HepG2 (cell line): ENCODE measurements around the gene CISD3. TPM values are rescaled to one million over a fixed set of nuclear protein-coding genes. Genes with fewer than 3 reads are reported as not detected.
A peak's percentile ranks its signal among the peaks of the same experiment; 100 is the strongest.

Experiments used
- CCAR2 ChIP-seq: fragments of 200-400 bp; formaldehyde crosslinking; optimal IDR thresholded peaks from 2 replicates; pipeline ENCODE3; 2018; ENCODE audit warnings: low read depth, mild to moderate bottlenecking, low read length, moderate library complexity
- KAT8 ChIP-seq: IDR thresholded peaks from 2 replicates; pipeline ENCODE4 v1.6.1; 2016; ENCODE audit warnings: missing genetic modification reagents, missing compliant biosample characterization
- KLF13 ChIP-seq: sonication (generic); formaldehyde crosslinking; IDR thresholded peaks from 2 replicates; pipeline ENCODE4 v1.4.0; 2020; ENCODE audit warnings: mild to moderate bottlenecking, missing genetic modification reagents
- MAFF ChIP-seq: IDR thresholded peaks from 2 replicates; pipeline ENCODE4 v1.6.1; 2011; ENCODE audit warnings: low read depth, low read length, improper control_type of control experiment
- MED8 ChIP-seq: sonication (generic); formaldehyde crosslinking; IDR thresholded peaks from 2 replicates; pipeline ENCODE4 v1.8.1; 2023; ENCODE audit warnings: mild to moderate bottlenecking, missing genetic modification reagents; ENCODE audit not compliant: insufficient replicate concordance
- RFX1 ChIP-seq: fragments of 450-650 bp; IDR thresholded peaks from 2 replicates; pipeline ENCODE4 v1.6.1; 2017
- SRSF9 ChIP-seq: fragments of 200-400 bp; formaldehyde crosslinking; IDR thresholded peaks from 2 replicates; pipeline ENCODE4 v1.6.1; 2018; ENCODE audit warnings: borderline replicate concordance, mild to moderate bottlenecking, low read depth, low read length; ENCODE audit not compliant: insufficient read depth, poor library complexity, severe bottlenecking
- ZC3H13 ChIP-seq: sonication (generic); formaldehyde crosslinking; IDR thresholded peaks from 2 replicates; pipeline ENCODE4 v1.8.1; 2023; ENCODE audit warnings: mild to moderate bottlenecking, missing genetic modification reagents, moderate library complexity
- ZFP36L2 ChIP-seq: sonication (generic); formaldehyde crosslinking; IDR thresholded peaks from 2 replicates; pipeline ENCODE4 v1.4.0; 2020; ENCODE audit warnings: missing genetic modification reagents
- ZFP90 ChIP-seq: sonication (generic); formaldehyde crosslinking; IDR thresholded peaks from 2 replicates; pipeline ENCODE4 v1.8.0; 2022; ENCODE audit warnings: missing genetic modification reagents, mild to moderate bottlenecking, inconsistent platforms, borderline replicate concordance
- ZMYM2 ChIP-seq: sonication (generic); formaldehyde crosslinking; IDR thresholded peaks from 2 replicates; pipeline ENCODE4 v1.8.0; 2022; ENCODE audit warnings: mild to moderate bottlenecking, missing genetic modification reagents
- ZNF44 ChIP-seq: sonication (generic); formaldehyde crosslinking; IDR thresholded peaks from 2 replicates; pipeline ENCODE4 v1.5.1; 2020; ENCODE audit warnings: mild to moderate bottlenecking, missing genetic modification reagents
- ZNF572 ChIP-seq: sonication (generic); formaldehyde crosslinking; IDR thresholded peaks from 2 replicates; pipeline ENCODE4 v1.5.1; 2020; ENCODE audit warnings: mild to moderate bottlenecking, missing genetic modification reagents
- ZNF816 ChIP-seq: sonication (generic); formaldehyde crosslinking; IDR thresholded peaks from 2 replicates; pipeline ENCODE4 v1.8.0; 2022; ENCODE audit warnings: missing genetic modification reagents, mild to moderate bottlenecking, borderline replicate concordance
- ZNF841 ChIP-seq: sonication (generic); formaldehyde crosslinking; IDR thresholded peaks from 2 replicates; pipeline ENCODE4 v1.8.1; 2023; ENCODE audit warnings: missing genetic modification reagents, borderline replicate concordance
- polyA plus RNA-seq, 8 experiments: library from polyadenylated mRNA; depleted of rRNA in 3 of 8; stranded (reverse) in 7 of 8; unstranded in 1 of 8; fragments of >200 nt; fragmentation: Illumina TruSeq in 4 of 8; extraction: Trizol in 4 of 8; gene quantifications; 2 replicates each; pipeline versions ENCODE4 v1.2.1 to v1.2.3, GENCODE V29; 2011 to 2016; ENCODE audit warnings: low read depth in 4 of 8, missing spikeins in 1 of 8, mixed read lengths in 1 of 8; ENCODE audit not compliant: insufficient read depth in 1 of 8
- total RNA-seq, 5 experiments: library from RNA; depleted of rRNA; stranded (reverse); fragments of >200 nt; fragmentation: Illumina TruSeq; extraction: Trizol; gene quantifications; 2 replicates each; pipeline ENCODE4 v1.2.3, GENCODE V29; 2016; ENCODE audit warnings: low read depth in 1 of 5
- TF ChIP-seq, protein P1 (sequence below): sonication (generic); formaldehyde crosslinking; IDR thresholded peaks from 2 replicates; pipeline ENCODE4 v1.4.0; 2020; ENCODE audit warnings: missing genetic modification reagents
- TF ChIP-seq, protein P2 (sequence below): sonication (generic); formaldehyde crosslinking; conservative IDR thresholded peaks from 2 replicates; pipeline ENCODE4 v1.4.0; 2020; ENCODE audit warnings: missing genetic modification reagents
- TF ChIP-seq, protein P3 (sequence below): sonication (generic); formaldehyde crosslinking; IDR thresholded peaks from 2 replicates; pipeline ENCODE4 v1.4.0; 2020; ENCODE audit warnings: missing genetic modification reagents

CISD3 gene
- total and polyA plus RNA-seq, 2 of the 13 experiments (the other 11 are each of a cell fraction or from before 2014, with no cell fraction given), result 30.0 to 34.1 TPM

DNA sequence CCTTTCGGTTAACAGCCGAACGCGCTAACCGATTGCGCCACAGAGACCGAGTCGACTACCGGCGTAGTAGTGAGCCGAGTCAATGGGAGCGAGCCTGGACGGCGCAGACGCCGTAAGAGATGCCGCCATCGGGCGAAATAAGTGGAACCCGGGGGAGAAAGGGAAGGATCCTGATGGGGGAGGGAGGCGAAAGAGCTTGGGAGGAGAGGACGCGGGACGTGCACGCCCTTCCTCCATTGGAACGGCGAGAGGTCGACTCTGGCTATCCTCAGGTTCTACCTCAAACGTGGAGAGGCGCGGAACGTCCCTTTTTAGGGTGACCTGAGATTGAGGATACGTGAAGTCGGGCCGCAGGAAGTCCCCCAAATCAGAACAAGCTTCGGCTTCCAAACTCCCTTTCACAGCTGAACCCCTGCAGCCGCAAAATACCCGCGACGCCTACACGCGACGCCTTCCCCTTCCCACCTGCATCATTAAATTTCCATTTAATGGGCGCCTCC lies 21.7 kb downstream of the CISD3 start (continued):
- TF ChIP-seq ZNF572 (CRISPR knock-in tag), result peak; percentile 40; the same call in 1 of the 2 replicates
- peak; percentile 77; the same call in 1 of the 2 replicates for TF ChIP-seq ZC3H13
- no peak for TF ChIP-seq MED8
- peak; percentile 62 for TF ChIP-seq ZFP90 (CRISPR knock-in tag)
- TF ChIP-seq ZMYM2 (CRISPR knock-in tag), result peak; percentile 86
- no peak for TF ChIP-seq ZFP36L2 (CRISPR knock-in tag)
- peak; percentile 31 for TF ChIP-seq CCAR2
- TF ChIP-seq, protein P1, sequence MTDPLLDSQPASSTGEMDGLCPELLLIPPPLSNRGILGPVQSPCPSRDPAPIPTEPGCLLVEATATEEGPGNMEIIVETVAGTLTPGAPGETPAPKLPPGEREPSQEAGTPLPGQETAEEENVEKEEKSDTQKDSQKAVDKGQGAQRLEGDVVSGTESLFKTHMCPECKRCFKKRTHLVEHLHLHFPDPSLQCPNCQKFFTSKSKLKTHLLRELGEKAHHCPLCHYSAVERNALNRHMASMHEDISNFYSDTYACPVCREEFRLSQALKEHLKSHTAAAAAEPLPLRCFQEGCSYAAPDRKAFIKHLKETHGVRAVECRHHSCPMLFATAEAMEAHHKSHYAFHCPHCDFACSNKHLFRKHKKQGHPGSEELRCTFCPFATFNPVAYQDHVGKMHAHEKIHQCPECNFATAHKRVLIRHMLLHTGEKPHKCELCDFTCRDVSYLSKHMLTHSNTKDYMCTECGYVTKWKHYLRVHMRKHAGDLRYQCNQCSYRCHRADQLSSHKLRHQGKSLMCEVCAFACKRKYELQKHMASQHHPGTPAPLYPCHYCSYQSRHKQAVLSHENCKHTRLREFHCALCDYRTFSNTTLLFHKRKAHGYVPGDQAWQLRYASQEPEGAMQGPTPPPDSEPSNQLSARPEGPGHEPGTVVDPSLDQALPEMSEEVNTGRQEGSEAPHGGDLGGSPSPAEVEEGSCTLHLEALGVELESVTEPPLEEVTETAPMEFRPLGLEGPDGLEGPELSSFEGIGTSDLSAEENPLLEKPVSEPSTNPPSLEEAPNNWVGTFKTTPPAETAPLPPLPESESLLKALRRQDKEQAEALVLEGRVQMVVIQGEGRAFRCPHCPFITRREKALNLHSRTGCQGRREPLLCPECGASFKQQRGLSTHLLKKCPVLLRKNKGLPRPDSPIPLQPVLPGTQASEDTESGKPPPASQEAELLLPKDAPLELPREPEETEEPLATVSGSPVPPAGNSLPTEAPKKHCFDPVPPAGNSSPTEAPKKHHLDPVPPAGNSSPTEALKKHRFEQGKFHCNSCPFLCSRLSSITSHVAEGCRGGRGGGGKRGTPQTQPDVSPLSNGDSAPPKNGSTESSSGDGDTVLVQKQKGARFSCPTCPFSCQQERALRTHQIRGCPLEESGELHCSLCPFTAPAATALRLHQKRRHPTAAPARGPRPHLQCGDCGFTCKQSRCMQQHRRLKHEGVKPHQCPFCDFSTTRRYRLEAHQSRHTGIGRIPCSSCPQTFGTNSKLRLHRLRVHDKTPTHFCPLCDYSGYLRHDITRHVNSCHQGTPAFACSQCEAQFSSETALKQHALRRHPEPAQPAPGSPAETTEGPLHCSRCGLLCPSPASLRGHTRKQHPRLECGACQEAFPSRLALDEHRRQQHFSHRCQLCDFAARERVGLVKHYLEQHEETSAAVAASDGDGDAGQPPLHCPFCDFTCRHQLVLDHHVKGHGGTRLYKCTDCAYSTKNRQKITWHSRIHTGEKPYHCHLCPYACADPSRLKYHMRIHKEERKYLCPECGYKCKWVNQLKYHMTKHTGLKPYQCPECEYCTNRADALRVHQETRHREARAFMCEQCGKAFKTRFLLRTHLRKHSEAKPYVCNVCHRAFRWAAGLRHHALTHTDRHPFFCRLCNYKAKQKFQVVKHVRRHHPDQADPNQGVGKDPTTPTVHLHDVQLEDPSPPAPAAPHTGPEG, result no peak
- no peak for TF ChIP-seq MAFF
- no peak for TF ChIP-seq KLF13 (CRISPR knock-in tag)
- TF ChIP-seq KAT8, result peak; percentile 74
- no peak for TF ChIP-seq ZNF841 (CRISPR knock-in tag)
- no peak; the same call in 1 of the 2 replicates for TF ChIP-seq ZNF44 (CRISPR knock-in tag)
- TF ChIP-seq, protein P2, sequence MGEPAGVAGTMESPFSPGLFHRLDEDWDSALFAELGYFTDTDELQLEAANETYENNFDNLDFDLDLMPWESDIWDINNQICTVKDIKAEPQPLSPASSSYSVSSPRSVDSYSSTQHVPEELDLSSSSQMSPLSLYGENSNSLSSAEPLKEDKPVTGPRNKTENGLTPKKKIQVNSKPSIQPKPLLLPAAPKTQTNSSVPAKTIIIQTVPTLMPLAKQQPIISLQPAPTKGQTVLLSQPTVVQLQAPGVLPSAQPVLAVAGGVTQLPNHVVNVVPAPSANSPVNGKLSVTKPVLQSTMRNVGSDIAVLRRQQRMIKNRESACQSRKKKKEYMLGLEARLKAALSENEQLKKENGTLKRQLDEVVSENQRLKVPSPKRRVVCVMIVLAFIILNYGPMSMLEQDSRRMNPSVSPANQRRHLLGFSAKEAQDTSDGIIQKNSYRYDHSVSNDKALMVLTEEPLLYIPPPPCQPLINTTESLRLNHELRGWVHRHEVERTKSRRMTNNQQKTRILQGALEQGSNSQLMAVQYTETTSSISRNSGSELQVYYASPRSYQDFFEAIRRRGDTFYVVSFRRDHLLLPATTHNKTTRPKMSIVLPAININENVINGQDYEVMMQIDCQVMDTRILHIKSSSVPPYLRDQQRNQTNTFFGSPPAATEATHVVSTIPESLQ (CRISPR knock-in tag), result peak; percentile 18; the same call in 1 of the 2 replicates
- TF ChIP-seq SRSF9, result no peak
- TF ChIP-seq RFX1, result no peak
- TF ChIP-seq ZNF816 (CRISPR knock-in tag), result no peak
- TF ChIP-seq, protein P3, sequence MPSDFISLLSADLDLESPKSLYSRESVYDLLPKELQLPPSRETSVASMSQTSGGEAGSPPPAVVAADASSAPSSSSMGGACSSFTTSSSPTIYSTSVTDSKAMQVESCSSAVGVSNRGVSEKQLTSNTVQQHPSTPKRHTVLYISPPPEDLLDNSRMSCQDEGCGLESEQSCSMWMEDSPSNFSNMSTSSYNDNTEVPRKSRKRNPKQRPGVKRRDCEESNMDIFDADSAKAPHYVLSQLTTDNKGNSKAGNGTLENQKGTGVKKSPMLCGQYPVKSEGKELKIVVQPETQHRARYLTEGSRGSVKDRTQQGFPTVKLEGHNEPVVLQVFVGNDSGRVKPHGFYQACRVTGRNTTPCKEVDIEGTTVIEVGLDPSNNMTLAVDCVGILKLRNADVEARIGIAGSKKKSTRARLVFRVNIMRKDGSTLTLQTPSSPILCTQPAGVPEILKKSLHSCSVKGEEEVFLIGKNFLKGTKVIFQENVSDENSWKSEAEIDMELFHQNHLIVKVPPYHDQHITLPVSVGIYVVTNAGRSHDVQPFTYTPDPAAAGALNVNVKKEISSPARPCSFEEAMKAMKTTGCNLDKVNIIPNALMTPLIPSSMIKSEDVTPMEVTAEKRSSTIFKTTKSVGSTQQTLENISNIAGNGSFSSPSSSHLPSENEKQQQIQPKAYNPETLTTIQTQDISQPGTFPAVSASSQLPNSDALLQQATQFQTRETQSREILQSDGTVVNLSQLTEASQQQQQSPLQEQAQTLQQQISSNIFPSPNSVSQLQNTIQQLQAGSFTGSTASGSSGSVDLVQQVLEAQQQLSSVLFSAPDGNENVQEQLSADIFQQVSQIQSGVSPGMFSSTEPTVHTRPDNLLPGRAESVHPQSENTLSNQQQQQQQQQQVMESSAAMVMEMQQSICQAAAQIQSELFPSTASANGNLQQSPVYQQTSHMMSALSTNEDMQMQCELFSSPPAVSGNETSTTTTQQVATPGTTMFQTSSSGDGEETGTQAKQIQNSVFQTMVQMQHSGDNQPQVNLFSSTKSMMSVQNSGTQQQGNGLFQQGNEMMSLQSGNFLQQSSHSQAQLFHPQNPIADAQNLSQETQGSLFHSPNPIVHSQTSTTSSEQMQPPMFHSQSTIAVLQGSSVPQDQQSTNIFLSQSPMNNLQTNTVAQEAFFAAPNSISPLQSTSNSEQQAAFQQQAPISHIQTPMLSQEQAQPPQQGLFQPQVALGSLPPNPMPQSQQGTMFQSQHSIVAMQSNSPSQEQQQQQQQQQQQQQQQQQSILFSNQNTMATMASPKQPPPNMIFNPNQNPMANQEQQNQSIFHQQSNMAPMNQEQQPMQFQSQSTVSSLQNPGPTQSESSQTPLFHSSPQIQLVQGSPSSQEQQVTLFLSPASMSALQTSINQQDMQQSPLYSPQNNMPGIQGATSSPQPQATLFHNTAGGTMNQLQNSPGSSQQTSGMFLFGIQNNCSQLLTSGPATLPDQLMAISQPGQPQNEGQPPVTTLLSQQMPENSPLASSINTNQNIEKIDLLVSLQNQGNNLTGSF, result no peak
